ENCODE data around the gene ESR1.

Gene ESR1

GRCh38 chr6:151807513-151808370 is at the start of gene ESR1:
Gene ESR1, plus strand, starts transcription at chr6:151807682. Its CDS starts 231 bp downstream, at chr6:151807913.
- no peak for DNase-seq

- DNase-seq = no peak
Observed at GRCh38 chr6:151760486-151760885, 47.0 kb upstream of the ESR1 start.

- DNase-seq = no peak
Observed at GRCh38 chr6:151761851-151762250, 45.6 kb upstream of the ESR1 start.

GRCh38 chr6:151762817-151763216 is 44.7 kb upstream of the ESR1 start:
- no peak for DNase-seq

- no peak for DNase-seq
Observed at GRCh38 chr6:151763303-151763702, 44.2 kb upstream of the ESR1 start.

- DNase-seq = peak; percentile 45
Observed at GRCh38 chr6:151763938-151764680, 43.4 kb upstream of the ESR1 start.

- DNase-seq = peak; percentile 28
Observed at GRCh38 chr6:151765444-151765886, 42.0 kb upstream of the ESR1 start.

- DNase-seq = no peak
Observed at GRCh38 chr6:151772446-151772845, 35.0 kb upstream of the ESR1 start.

GRCh38 chr6:151773382-151773781 is 34.1 kb upstream of the ESR1 start:
- DNase-seq = no peak

- no peak for DNase-seq
Observed at GRCh38 chr6:151782560-151782959, 24.9 kb upstream of the ESR1 start.

GRCh38 chr6:151783692-151784091 is 23.8 kb upstream of the ESR1 start:
- no peak for DNase-seq

GRCh38 chr6:151784441-151785214 is 22.9 kb upstream of the ESR1 start:
- DNase-seq = no peak

GRCh38 chr6:151796842-151797530 is 10.5 kb upstream of the ESR1 start:
- no peak for DNase-seq

GRCh38 chr6:151803743-151804142 is 3.7 kb upstream of the ESR1 start:
- DNase-seq = no peak

GRCh38 chr6:151804585-151805285 is 2.7 kb upstream of the ESR1 start:
- DNase-seq = no peak

GRCh38 chr6:151805286-151805840 is 2.1 kb upstream of the ESR1 start:
- DNase-seq = no peak

- DNase-seq = no peak
Observed at GRCh38 chr6:151806757-151807512, 547 bp upstream of the ESR1 start.

GRCh38 chr6:151808371-151809241 is 1.1 kb downstream of the ESR1 start:
- no peak for DNase-seq

- DNase-seq = no peak
Observed at GRCh38 chr6:151811081-151811480, 3.6 kb downstream of the ESR1 start.

GRCh38 chr6:151813858-151814257 is 6.4 kb downstream of the ESR1 start:
- no peak for DNase-seq
